HepG2 (cell line): ENCODE measurements around the gene NBR1. TPM values are rescaled to one million over a fixed set of nuclear protein-coding genes. Genes with fewer than 3 reads are reported as not detected.
A peak's percentile ranks its signal among the peaks of the same experiment; 100 is the strongest.

Source experiments
- ATAC-seq: fragments of 200-7000 bp; cut with Tn5 transposase; 3 replicates; pipeline ENCODE4 v1.9.1; 2020; ENCODE audit warnings: mild to moderate bottlenecking, moderate library complexity
- BruUV-seq: library from RNA; stranded (reverse); fragments of 400-500 nt; replicated peaks from 2 replicates; lab custom pipeline; 2021; lab: Mats Ljungman, UMichigan
- CTCF ChIA-PET: fragments of 300-600 bp; formaldehyde crosslinking; extraction: SDS; loops from one replicate; lab custom pipeline; 2021; ENCODE audit warnings: low total read pairs, inconsistent platforms, low intra/inter-chr PET ratio; lab: Yijun Ruan, JAX
- POLR2A ChIA-PET: fragments of 350-600 bp; sonication (Branson Sonifier 250); formaldehyde crosslinking; loops from one replicate; lab custom pipeline; 2020; ENCODE audit warnings: antibody characterized with exemption, inconsistent platforms; lab: Yijun Ruan, JAX
- DNase-seq: peaks from one replicate; pipeline ENCODE4 v3.0.0-alpha.2; 2015; ENCODE audit warnings: low spot score
- FAIRE-seq: peaks from 3 replicates; lab custom pipeline; 2011; peaks lifted over from hg19 to GRCh38; lab: Jason Lieb, UNC
- H2AFZ ChIP-seq: one replicate; pipeline ENCODE4 v1.6.1; 2011; ENCODE audit warnings: low read length, inconsistent platforms
- H3K27ac ChIP-seq: fragments of 300-600 bp; 3 replicates; pipeline ENCODE4 v1.8.0; 2011; ENCODE audit warnings: mixed run types, mild to moderate bottlenecking, mixed read lengths, low read length, inconsistent platforms; ENCODE audit not compliant: insufficient read depth; ENCODE audit errors: extremely low read length
- H3K27me3 ChIP-seq, 2 experiments: fragments of 200-600 bp in 1 of 2; 2 replicates in 1 of 2; 3 replicates in 1 of 2; pipeline versions ENCODE4 v1.6.0 to v1.8.0; 2011; ENCODE audit warnings: low read length in 2 of 2, mild to moderate bottlenecking in 2 of 2, moderate library complexity in 2 of 2, inconsistent platforms in 1 of 2; ENCODE audit not compliant: insufficient read depth in 2 of 2, control insufficient read depth in 1 of 2
- H3K36me3 ChIP-seq, 2 experiments: fragments of 200-600 bp in 1 of 2; replicated peaks in 1 of 2; 2 replicates in 1 of 2; 3 replicates in 1 of 2; pipeline versions ENCODE4 v1.5.1 to v1.8.0; 2011; ENCODE audit warnings: low read length in 2 of 2, inconsistent platforms in 1 of 2; ENCODE audit not compliant: insufficient read depth in 2 of 2, control insufficient read depth in 1 of 2
- H3K4me1 ChIP-seq: 2 replicates; pipeline ENCODE4 v1.5.1; 2012; ENCODE audit warnings: low read length, inconsistent platforms; ENCODE audit not compliant: insufficient read depth
- H3K4me2 ChIP-seq: 2 replicates; pipeline ENCODE4 v1.6.0; 2011; ENCODE audit warnings: low read depth, low read length, inconsistent platforms
- H3K4me3 ChIP-seq, 3 experiments: fragments of 200-600 bp in 1 of 3; sonication (generic), shearing (Covaris generic) in 1 of 3; replicated peaks in 1 of 3; 2 replicates each; pipeline ENCODE4 v1.5.1; 2011 to 2016; ENCODE audit warnings: low read length in 3 of 3, inconsistent platforms in 2 of 3, low read depth in 2 of 3, mild to moderate bottlenecking in 2 of 3, control low read depth in 1 of 3, mixed read lengths in 1 of 3; ENCODE audit not compliant: insufficient read depth in 1 of 3
- H3K79me2 ChIP-seq: one replicate; pipeline ENCODE4 v1.6.1; 2011; ENCODE audit warnings: low read length, inconsistent platforms; ENCODE audit not compliant: insufficient read depth
- H3K9ac ChIP-seq: 2 replicates; pipeline ENCODE4 v1.6.0; 2011; ENCODE audit warnings: mild to moderate bottlenecking, low read depth, low read length, inconsistent platforms; ENCODE audit not compliant: insufficient read depth
- H3K9me3 ChIP-seq: 2 replicates; pipeline ENCODE4 v1.5.1; 2012; ENCODE audit warnings: mild to moderate bottlenecking, low read length
- H4K20me1 ChIP-seq: 2 replicates; pipeline ENCODE4 v1.6.0; 2011; ENCODE audit warnings: inconsistent platforms, mild to moderate bottlenecking, low read length, moderate library complexity; ENCODE audit not compliant: insufficient read depth
- DRAP1 ChIP-seq: IDR thresholded peaks from 2 replicates; pipeline ENCODE4 v1.6.1; 2016; ENCODE audit warnings: missing genetic modification reagents, missing compliant biosample characterization
- FOXJ3 ChIP-seq: sonication (generic); formaldehyde crosslinking; IDR thresholded peaks from 2 replicates; pipeline ENCODE4 v1.4.0; 2020; ENCODE audit warnings: missing genetic modification reagents, mild to moderate bottlenecking, borderline replicate concordance
- FOXP1 ChIP-seq, 2 experiments: fragments of 450-650 bp in 1 of 2; IDR thresholded peaks; 2 replicates each; pipeline ENCODE4 v1.6.1; 2017 to 2018; ENCODE audit warnings: antibody characterized with exemption in 1 of 2
- GATA4 ChIP-seq: sonication (generic); IDR thresholded peaks from 2 replicates; pipeline ENCODE4 v1.6.1; 2016; ENCODE audit warnings: antibody characterized with exemption, low read depth, borderline replicate concordance
- GLMP ChIP-seq: sonication (generic); formaldehyde crosslinking; IDR thresholded peaks from 2 replicates; pipeline ENCODE4 v1.9.0; 2021; ENCODE audit warnings: missing genetic modification reagents, mild to moderate bottlenecking, borderline replicate concordance
- IKZF5 ChIP-seq: IDR thresholded peaks from 2 replicates; pipeline ENCODE4 v1.6.1; 2018; ENCODE audit warnings: missing genetic modification reagents, mild to moderate bottlenecking, missing compliant biosample characterization
- IRF2 ChIP-seq: IDR thresholded peaks from 2 replicates; pipeline ENCODE4 v1.6.1; 2018; ENCODE audit warnings: missing genetic modification reagents, missing compliant biosample characterization
- JUN ChIP-seq: sonication (generic); formaldehyde crosslinking; IDR thresholded peaks from 2 replicates; pipeline ENCODE4 v1.4.0; 2020; ENCODE audit warnings: mild to moderate bottlenecking, missing genetic modification reagents
- KAT8 ChIP-seq: IDR thresholded peaks from 2 replicates; pipeline ENCODE4 v1.6.1; 2016; ENCODE audit warnings: missing genetic modification reagents, missing compliant biosample characterization
- LCORL ChIP-seq, 2 experiments: fragments of 450-650 bp in 1 of 2; sonication (generic) in 1 of 2; formaldehyde crosslinking in 1 of 2; IDR thresholded peaks; 2 replicates each; pipeline versions ENCODE4 v1.5.0 to v1.6.1; 2017 to 2020; ENCODE audit warnings: antibody characterized with exemption in 1 of 2, missing genetic modification reagents in 1 of 2
- NCOR1 ChIP-seq: fragments of 200-600 bp; sonication (generic); IDR thresholded peaks from 2 replicates; pipeline ENCODE4 v1.7.0; 2017; ENCODE audit warnings: antibody characterized with exemption, low read length, borderline replicate concordance
- POLR2G ChIP-seq: fragments of 200-400 bp; formaldehyde crosslinking; IDR thresholded peaks from 2 replicates; pipeline ENCODE4 v1.6.1; 2018; ENCODE audit warnings: mild to moderate bottlenecking, low read depth, low read length, moderate library complexity
- PPARG ChIP-seq: conservative IDR thresholded peaks from 2 replicates; pipeline ENCODE4 v1.6.1; 2016; ENCODE audit warnings: missing biosample characterization, missing genetic modification reagents
- SALL1 ChIP-seq: sonication (generic); formaldehyde crosslinking; IDR thresholded peaks from 2 replicates; pipeline ENCODE4 v1.8.0; 2022; ENCODE audit warnings: mild to moderate bottlenecking, missing genetic modification reagents
- SOX6 ChIP-seq, 2 experiments: fragments of 450-650 bp in 1 of 2; sonication (generic) in 1 of 2; formaldehyde crosslinking in 1 of 2; IDR thresholded peaks; 2 replicates each; pipeline versions ENCODE4 v1.4.0 to v1.6.1; 2017 to 2020; ENCODE audit warnings: antibody characterized with exemption in 1 of 2, mild to moderate bottlenecking in 1 of 2, missing genetic modification reagents in 1 of 2
- ZBTB25 ChIP-seq: IDR thresholded peaks from 2 replicates; pipeline ENCODE4 v1.6.1; 2018; ENCODE audit warnings: missing genetic modification reagents
- ZEB1 ChIP-seq: IDR thresholded peaks from 2 replicates; pipeline ENCODE4 v1.6.1; 2012; ENCODE audit warnings: mild to moderate bottlenecking, low read depth, inconsistent platforms; ENCODE audit not compliant: insufficient replicate concordance
- ZIK1 ChIP-seq: sonication (generic); formaldehyde crosslinking; IDR thresholded peaks from 2 replicates; pipeline ENCODE4 v1.5.0; 2020; ENCODE audit warnings: mild to moderate bottlenecking, low read depth, missing genetic modification reagents, borderline replicate concordance
- ZNF124 ChIP-seq: sonication (generic); formaldehyde crosslinking; IDR thresholded peaks from 2 replicates; pipeline ENCODE4 v1.4.0; 2020; ENCODE audit warnings: missing genetic modification reagents
- ZNF264 ChIP-seq: sonication (generic); formaldehyde crosslinking; IDR thresholded peaks from 2 replicates; pipeline ENCODE4 v1.4.0; 2020; ENCODE audit warnings: missing genetic modification reagents
- WGBS: methylation state at CpG from one replicate; pipeline ENCODE4 v1.1.6; 2017; ENCODE audit warnings: low lambda C conversion rate; 5-methylcytosine and 5-hydroxymethylcytosine counted together
- in situ Hi-C: cut with HindIII; loops from 2 replicates; pipeline ENCODE4 v1.10.0; 2017; ENCODE audit warnings: low pct_unique_long_range_greater_than_20kb; ENCODE audit not compliant: extremely low pct_ligation_motif_present
- intact Hi-C: fragments of 100-400 bp; cut with micrococcal nuclease; formaldehyde crosslinking; loops from one replicate; pipeline ENCODE4 v1.10.0; 2022; ENCODE audit not compliant: unreplicated experiment
- polyA plus RNA-seq, 8 experiments: library from polyadenylated mRNA; depleted of rRNA in 3 of 8; stranded (reverse) in 7 of 8; unstranded in 1 of 8; fragments of >200 nt; fragmentation: Illumina TruSeq in 4 of 8; extraction: Trizol in 4 of 8; gene quantifications; 2 replicates each; pipeline versions ENCODE4 v1.2.1 to v1.2.3, GENCODE V29; 2011 to 2016; ENCODE audit warnings: low read depth in 4 of 8, missing spikeins in 1 of 8, mixed read lengths in 1 of 8; ENCODE audit not compliant: insufficient read depth in 1 of 8
- total RNA-seq, 5 experiments: library from RNA; depleted of rRNA; stranded (reverse); fragments of >200 nt; fragmentation: Illumina TruSeq; extraction: Trizol; gene quantifications; 2 replicates each; pipeline ENCODE4 v1.2.3, GENCODE V29; 2016; ENCODE audit warnings: low read depth in 1 of 5

The NBR1 gene
- total and polyA plus RNA-seq, 2 of the 13 experiments (the other 11 are each of a cell fraction or from before 2014, with no cell fraction given) = 51.7 to 121 TPM

- no peaks in the 10 kb centered on the region; a peak in 1 of 5 replicates for H3K27me3 ChIP-seq
- H3K79me2 ChIP-seq = peaks cover 54% of the 10 kb centered on the region
- no peak overlapping the region for H2AFZ ChIP-seq
- DNase-seq (peak; percentile 87), FAIRE-seq (peak; percentile 86), ATAC-seq (peak; percentile 75)
- ChIA-PET POLR2A (interaction anchor here (0.6 to 2.6 kb wide), 4 partner anchors 8 to 139 kb away, joined by 3 to 31 read pairs (median 4); partner anchors contain the start of gene TMEM106A), CTCF (no interaction called here)
- intact Hi-C loops (no loop called here), in situ Hi-C loops (no loop called here)
- H3K27ac ChIP-seq = peak overlapping the region; percentile 82
- H3K4me2 ChIP-seq = peak overlapping the region; percentile 71
- no peaks in the 10 kb centered on the region for H3K9me3 ChIP-seq
- peaks cover 9 to 38% of the 10 kb centered on the region in 2 experiments for H3K36me3 ChIP-seq
- peak overlapping the region; percentile 63 for H3K9ac ChIP-seq
- H4K20me1 ChIP-seq = no peaks in the 10 kb centered on the region
- H3K4me1 ChIP-seq = peaks cover 73% of the 10 kb centered on the region
- WGBS = under 1% methylated on average over 2 of the region's 2 CpGs
- BruUV-seq = no TSS peak
- peak overlapping the region; percentile 19 to 40 (median 38); a peak in 5 of 6 replicates for H3K4me3 ChIP-seq
- TF ChIP-seq GLMP (CRISPR knock-in tag) = no peak
- TF ChIP-seq SALL1 = peak; percentile 49; the same call in 1 of the 2 replicates
- TF ChIP-seq LCORL (IDR thresholded peaks at IDR 0.05) = no peak
- TF ChIP-seq LCORL (CRISPR knock-in tag; IDR thresholded peaks at IDR 0.05) = peak; percentile 67; the same call in 1 of the 2 replicates
- TF ChIP-seq ZIK1 (CRISPR knock-in tag) = no peak
- TF ChIP-seq NCOR1 = peak; percentile 26; the same call in 1 of the 2 replicates
- TF ChIP-seq PPARG (CRISPR knock-in tag) = peak; percentile 97
- peak; percentile 79 for TF ChIP-seq KAT8 (CRISPR knock-in tag)
- peak; percentile 78; the same call in 1 of the 2 replicates for TF ChIP-seq FOXJ3 (CRISPR knock-in tag)
- peak; percentile 79; the same call in 1 of the 2 replicates for TF ChIP-seq IRF2 (CRISPR knock-in tag)
- 0 out of 2 replicates have a peak, but pooled peaks have one; percentile 17 for TF ChIP-seq ZNF124 (CRISPR knock-in tag)
- TF ChIP-seq JUN (CRISPR knock-in tag) = no peak
- TF ChIP-seq DRAP1 (CRISPR knock-in tag) = peak; percentile 42; the same call in 1 of the 2 replicates
- TF ChIP-seq ZEB1 = peak; percentile 100
- TF ChIP-seq SOX6 (IDR thresholded peaks at IDR 0.05) = no peak
- TF ChIP-seq SOX6 (CRISPR knock-in tag; IDR thresholded peaks at IDR 0.05) = peak; percentile 79
- peak; percentile 37; the same call in 1 of the 2 replicates for TF ChIP-seq ZNF264 (CRISPR knock-in tag)
- TF ChIP-seq IKZF5 (CRISPR knock-in tag) = peak; percentile 41; the same call in 1 of the 2 replicates
- 0 out of 2 replicates have a peak, but pooled peaks have one; percentile 24 for TF ChIP-seq POLR2G
- peak; percentile 39; the same call in 1 of the 2 replicates for TF ChIP-seq ZBTB25
- TF ChIP-seq FOXP1 (IDR thresholded peaks at IDR 0.05) = no peak
- peak; percentile 67; the same call in 1 of the 2 replicates for TF ChIP-seq FOXP1 (CRISPR knock-in tag; IDR thresholded peaks at IDR 0.05)
- 0 out of 2 replicates have a peak, but pooled peaks have one; percentile 20 for TF ChIP-seq GATA4
Measured at GRCh38 chr17:43176119-43176570, 5.1 kb downstream of the NBR1 start.
